Measurements from ENCODE around the gene LKAAEAR1. TPM values are rescaled to one million over a fixed set of nuclear protein-coding genes. Genes with fewer than 3 reads are reported as not detected.

Gene LKAAEAR1
- total and polyA plus RNA-seq, 3 experiments from 2014 or later = 0.29 to 1.2 (median 0.39) TPM

DNA sequence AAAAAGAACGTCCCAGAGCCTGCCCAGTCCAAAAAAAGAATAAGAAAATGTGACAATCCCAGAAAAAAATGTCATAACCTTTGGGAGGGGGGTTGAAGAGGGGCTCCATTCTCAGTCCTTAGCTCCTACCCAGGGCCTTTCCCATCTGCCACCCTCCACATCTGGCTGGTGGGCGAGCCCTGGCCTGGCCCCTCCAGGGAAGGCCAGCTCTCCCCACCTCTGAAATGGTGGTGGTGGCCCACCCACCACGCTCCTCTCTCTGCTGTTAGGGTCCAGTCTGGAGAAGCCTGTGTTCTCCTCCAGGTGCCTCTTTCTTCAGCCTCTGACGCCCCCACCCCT lies 5.3 kb downstream of the LKAAEAR1 start:
- Histone ChIP-seq H3K27ac (ENCODE audit: low read depth, low read length) (peak overlapping the region; percentile 81), H3K36me3 (ENCODE audit: insufficient read depth, low read length) (peaks cover 7% of the 10 kb centered on the region), H3K27me3 (ENCODE audit: insufficient read depth, low read length, poor library complexity, severe bottlenecking) (no peaks in the 10 kb centered on the region), H3K4me3 (ENCODE audit: low read length) (peak overlapping the region; percentile 81), H3K9me3 (ENCODE audit: low read length) (no peaks in the 10 kb centered on the region), H3K4me1 (ENCODE audit: insufficient read depth, low read length) (peaks cover 36% of the 10 kb centered on the region)
- CTCF ChIA-PET = interaction anchor here (0.8 to 4.8 kb wide), 5 partner anchors 9 to 582 kb away, joined by 3 to 34 read pairs (median 5); partner anchors contain the start of gene PRPF6
- no peak for DNase-seq
- H3K27me3 Mint-ChIP-seq = no peaks in the 10 kb centered on the region
- peak overlapping the region; percentile 83 to 93 (median 89) for H3K4me3 Mint-ChIP-seq
- POLR2A ChIA-PET = interaction anchor here (0.6 to 2.1 kb wide), 6 partner anchors 9 to 558 kb away, joined by 3 to 6 read pairs (median 3); partner anchors contain the start of genes PPDPF and TCEA2
- H3K36me3 Mint-ChIP-seq = peaks cover 0 to 20% (median 0%) of the 10 kb centered on the region in 3 donors
- peaks cover 11 to 60% (median 27%) of the 10 kb centered on the region in 3 donors for H3K4me1 Mint-ChIP-seq
- peak overlapping the region; percentile 72 to 95 (median 89) for H3K27ac Mint-ChIP-seq
- H3K9me3 Mint-ChIP-seq = no peaks in the 10 kb centered on the region

DNA sequence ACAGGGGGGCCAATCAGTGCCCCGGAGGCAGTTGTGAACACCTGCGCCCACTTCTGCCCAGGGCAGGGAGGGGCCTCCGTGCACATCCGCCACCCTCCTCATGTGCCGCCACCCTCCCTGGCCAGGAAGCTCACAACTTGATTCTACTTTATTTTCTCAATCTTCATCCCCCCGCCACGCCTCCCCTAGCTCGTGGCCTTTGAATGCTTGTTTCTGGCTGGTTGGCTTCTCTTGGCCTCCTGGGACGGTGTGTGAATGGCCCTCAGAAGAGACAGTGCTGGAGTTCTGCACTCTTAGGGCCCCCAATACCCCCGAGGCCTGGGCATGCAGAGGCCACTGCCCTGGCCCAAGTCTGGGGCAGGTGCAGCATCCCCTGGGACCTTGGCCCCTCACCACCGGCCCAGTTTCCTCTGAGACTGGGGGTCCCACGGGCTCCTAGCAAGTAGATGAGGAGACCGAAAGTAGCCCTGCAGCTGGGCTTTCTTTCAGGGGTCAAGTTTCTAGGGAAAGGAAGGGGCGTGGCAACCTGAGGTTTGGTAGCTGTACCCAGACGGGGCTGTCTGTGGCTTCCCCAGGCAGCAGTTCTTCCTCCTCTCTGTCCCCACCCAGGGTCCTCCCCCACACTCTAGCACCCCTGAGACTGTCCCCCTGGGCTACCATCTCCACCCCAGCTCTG lies 6.2 kb downstream of the LKAAEAR1 start:
- POLR2A ChIA-PET = interaction anchor here (0.6 to 1.0 kb wide), 3 partner anchors 15 to 436 kb away, joined by 3 to 6 read pairs (median 4); partner anchors contain the start of gene TCEA2
- H3K27ac ChIP-seq (ENCODE audit: low read depth, low read length) = peak overlapping the region; percentile 81
- Mint-ChIP-seq H3K4me1 (peaks cover 11 to 57% (median 24%) of the 10 kb centered on the region in 3 donors), H3K36me3 (peaks cover 0 to 27% (median 0%) of the 10 kb centered on the region in 3 donors), H3K9me3 (no peaks in the 10 kb centered on the region), H3K4me3 (peak overlapping the region; percentile 83 to 93 (median 89)), H3K27me3 (no peaks in the 10 kb centered on the region), H3K27ac (peak overlapping the region; percentile 6 to 97 (median 88))
- peak; percentile 51 to 76 (median 70) for DNase-seq
- H3K36me3 ChIP-seq (ENCODE audit: insufficient read depth, low read length) = peaks cover 7% of the 10 kb centered on the region
- H3K9me3 ChIP-seq (ENCODE audit: low read length) = no peaks in the 10 kb centered on the region
- H3K27me3 ChIP-seq (ENCODE audit: insufficient read depth, low read length, poor library complexity, severe bottlenecking) = no peaks in the 10 kb centered on the region
- CTCF ChIA-PET = interaction anchor here (0.9 to 4.8 kb wide), 8 partner anchors 9 to 122 kb away, joined by 3 to 34 read pairs (median 4); partner anchors contain the start of genes PRPF6 and UCKL1
- H3K4me3 ChIP-seq (ENCODE audit: low read length) = peak overlapping the region; percentile 81
- H3K4me1 ChIP-seq (ENCODE audit: insufficient read depth, low read length) = peaks cover 32% of the 10 kb centered on the region

DNA sequence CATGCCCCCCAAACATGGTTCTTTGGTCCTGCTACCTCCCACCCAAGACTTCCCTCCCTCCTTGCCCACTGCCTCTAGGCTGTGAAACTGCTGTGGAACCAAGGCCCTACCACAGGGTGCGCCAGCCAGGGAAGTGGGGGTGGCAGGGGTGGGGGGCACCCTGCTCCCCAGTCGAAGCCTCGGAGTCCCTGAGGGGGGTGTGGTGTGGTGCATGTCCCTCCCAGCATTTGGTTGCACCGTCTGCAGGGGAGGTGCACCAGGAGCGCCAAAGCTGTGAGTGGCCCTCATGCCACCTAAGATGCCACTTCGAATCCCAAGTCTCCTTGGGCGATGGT lies 6.7 kb downstream of the LKAAEAR1 start:
- Histone ChIP-seq H3K27ac (ENCODE audit: low read depth, low read length) (peak overlapping the region; percentile 81), H3K4me1 (ENCODE audit: insufficient read depth, low read length) (peaks cover 28% of the 10 kb centered on the region), H3K27me3 (ENCODE audit: insufficient read depth, low read length, poor library complexity, severe bottlenecking) (no peaks in the 10 kb centered on the region), H3K36me3 (ENCODE audit: insufficient read depth, low read length) (peaks cover 7% of the 10 kb centered on the region), H3K9me3 (ENCODE audit: low read length) (no peaks in the 10 kb centered on the region), H3K4me3 (ENCODE audit: low read length) (peak overlapping the region; percentile 81)
- Mint-ChIP-seq H3K4me1 (peaks cover 11 to 52% (median 20%) of the 10 kb centered on the region in 3 donors), H3K4me3 (peak overlapping the region; percentile 83 to 93 (median 89)), H3K27ac (peak overlapping the region; percentile 6 to 97 (median 88)), H3K9me3 (no peaks in the 10 kb centered on the region), H3K27me3 (no peaks in the 10 kb centered on the region), H3K36me3 (peaks cover 0 to 31% (median 0%) of the 10 kb centered on the region in 3 donors)
- ChIA-PET CTCF (interaction anchor here (0.9 to 4.8 kb wide), 8 partner anchors 8 to 121 kb away, joined by 3 to 34 read pairs (median 4); partner anchors contain the start of genes PRPF6 and UCKL1), POLR2A (interaction anchor here (0.6 to 1.0 kb wide), 3 partner anchors 15 to 436 kb away, joined by 3 to 6 read pairs (median 4); partner anchors contain the start of gene TCEA2)
- DNase-seq = no peak

DNA sequence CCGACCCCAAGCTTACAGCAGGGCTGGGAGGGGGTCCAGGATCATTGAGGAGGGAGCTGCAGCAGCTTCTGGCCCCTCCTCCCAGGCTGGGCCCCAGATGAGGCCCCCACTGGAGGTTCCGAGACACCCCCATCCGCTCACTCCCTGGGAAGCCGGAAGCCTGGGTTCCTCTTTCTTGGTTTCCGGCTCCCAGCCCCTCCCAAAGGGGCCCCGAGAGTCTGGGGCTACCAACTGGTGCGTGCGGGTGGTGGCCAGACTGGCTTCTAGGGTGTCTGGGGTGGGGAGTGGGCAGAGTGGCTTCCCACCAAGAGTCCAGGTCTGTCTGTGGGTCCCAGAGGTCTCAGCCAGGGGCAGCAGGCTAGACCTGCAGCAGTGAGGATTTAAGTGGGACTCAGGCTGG lies 7.1 kb downstream of the LKAAEAR1 start:
- H3K4me1 Mint-ChIP-seq = peaks cover 10 to 47% (median 17%) of the 10 kb centered on the region in 3 donors
- H3K4me1 ChIP-seq (ENCODE audit: insufficient read depth, low read length) = peaks cover 24% of the 10 kb centered on the region
- no peaks in the 10 kb centered on the region for H3K9me3 ChIP-seq (ENCODE audit: low read length)
- H3K27me3 ChIP-seq (ENCODE audit: insufficient read depth, low read length, poor library complexity, severe bottlenecking) = no peaks in the 10 kb centered on the region
- ChIA-PET CTCF (interaction anchor here (1.0 to 2.5 kb wide), 5 partner anchors 8 to 39 kb away, joined by 3 to 9 read pairs (median 6); no protein-coding TSS in a partner anchor), POLR2A (no interaction called here)
- no peaks in the 10 kb centered on the region for H3K27me3 Mint-ChIP-seq
- H3K4me3 Mint-ChIP-seq = peak overlapping the region; percentile 83 to 93 (median 89)
- H3K36me3 ChIP-seq (ENCODE audit: insufficient read depth, low read length) = peaks cover 7% of the 10 kb centered on the region
- H3K4me3 ChIP-seq (ENCODE audit: low read length) = peak overlapping the region; percentile 81
- peak overlapping the region in 7 of 8 donors; percentile 14 to 97 (median 88) for H3K27ac Mint-ChIP-seq
- H3K36me3 Mint-ChIP-seq = peaks cover 0 to 35% (median 0%) of the 10 kb centered on the region in 3 donors
- H3K27ac ChIP-seq (ENCODE audit: low read depth, low read length) = peak overlapping the region; percentile 16
- H3K9me3 Mint-ChIP-seq = no peaks in the 10 kb centered on the region
- DNase-seq = peak in 3 of 5 donors; percentile 23 to 44 (median 37)

DNA sequence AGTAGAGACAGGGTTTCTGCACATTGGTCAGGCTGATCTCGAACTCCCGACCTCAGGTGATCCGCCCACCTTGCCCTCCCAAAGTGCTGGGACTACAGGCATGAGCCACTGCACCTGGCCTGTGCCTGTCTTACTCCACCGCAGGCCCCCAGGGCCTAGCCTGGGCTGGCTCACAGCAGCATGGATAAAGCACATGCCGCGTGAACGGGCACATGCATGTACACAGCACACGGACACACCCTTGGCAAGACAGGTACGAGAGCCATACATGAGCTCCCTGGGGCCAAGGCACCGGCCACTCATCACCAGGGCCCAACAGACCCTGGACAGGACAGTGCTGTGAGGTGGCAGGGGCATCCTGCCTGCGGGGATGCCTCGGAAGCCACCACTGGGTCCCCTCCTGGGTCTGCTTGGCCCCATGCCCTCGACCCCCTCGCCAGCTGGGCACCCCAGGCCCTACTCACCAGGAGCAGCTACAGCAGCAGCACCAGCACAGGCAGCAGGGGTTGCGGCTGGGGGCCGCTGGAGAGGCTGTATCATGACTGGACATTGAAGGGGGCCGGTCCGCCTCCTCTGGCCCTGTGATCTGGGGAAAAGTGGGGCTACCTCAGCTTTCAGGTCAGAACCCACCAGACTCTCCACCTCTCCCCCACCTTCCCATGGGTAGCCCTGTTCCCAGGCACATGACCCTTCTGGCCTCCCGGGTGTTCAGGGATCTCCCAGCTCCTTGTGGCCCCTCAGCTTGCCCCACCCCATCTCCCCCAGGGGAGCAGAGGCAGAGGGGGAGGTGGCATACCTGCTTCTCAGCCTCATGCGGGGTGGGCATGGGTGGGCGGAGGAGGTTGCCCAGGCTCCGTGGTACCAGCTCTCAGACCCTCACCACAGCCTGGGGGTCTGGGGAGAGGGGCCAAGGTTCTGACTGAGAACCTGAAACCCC lies 7.9 kb downstream of the LKAAEAR1 start:
- POLR2A ChIA-PET = no interaction called here
- no peaks in the 10 kb centered on the region for H3K27me3 Mint-ChIP-seq
- no peaks in the 10 kb centered on the region for H3K9me3 Mint-ChIP-seq
- peak overlapping the region in 2 of 8 donors; percentile 12 to 97 for H3K27ac Mint-ChIP-seq
- Histone ChIP-seq H3K27ac (ENCODE audit: low read depth, low read length) (peak overlapping the region; percentile 16), H3K4me3 (ENCODE audit: low read length) (peak overlapping the region; percentile 81), H3K27me3 (ENCODE audit: insufficient read depth, low read length, poor library complexity, severe bottlenecking) (no peaks in the 10 kb centered on the region), H3K36me3 (ENCODE audit: insufficient read depth, low read length) (peaks cover 7% of the 10 kb centered on the region), H3K9me3 (ENCODE audit: low read length) (no peaks in the 10 kb centered on the region), H3K4me1 (ENCODE audit: insufficient read depth, low read length) (peaks cover 21% of the 10 kb centered on the region)
- no peak for DNase-seq
- CTCF ChIA-PET = interaction anchor here (1.0 to 2.5 kb wide), 4 partner anchors 16 to 38 kb away, joined by 3 to 9 read pairs (median 6); no protein-coding TSS in a partner anchor
- H3K36me3 Mint-ChIP-seq = peaks cover 0 to 37% (median 0%) of the 10 kb centered on the region in 3 donors
- peak overlapping the region in 3 of 7 donors; percentile 12 to 87 (median 15) for H3K4me3 Mint-ChIP-seq
- peaks cover 5 to 40% (median 12%) of the 10 kb centered on the region in 3 donors for H3K4me1 Mint-ChIP-seq

DNA sequence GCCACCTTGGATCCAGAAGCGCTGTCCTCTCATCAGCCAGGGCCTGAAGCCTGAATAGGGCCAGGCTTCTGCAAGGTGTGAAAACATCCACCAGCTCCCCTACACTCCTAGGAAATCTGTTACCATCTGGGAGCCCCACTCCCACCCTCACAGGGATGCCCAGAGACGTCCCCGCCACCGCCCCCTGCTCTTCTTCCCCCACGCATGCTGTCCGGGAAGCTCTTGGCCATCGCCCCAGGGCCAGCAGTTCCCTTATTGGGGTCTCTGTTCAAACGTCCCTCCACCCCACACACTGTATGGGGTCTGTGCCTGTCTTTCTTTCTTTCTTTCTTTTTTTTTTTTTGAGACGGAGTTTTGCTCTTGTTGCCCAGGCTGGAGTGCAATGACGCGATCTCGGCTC lies 8.6 kb downstream of the LKAAEAR1 start:
- Mint-ChIP-seq H3K36me3 (peaks cover 0 to 37% (median 0%) of the 10 kb centered on the region in 3 donors), H3K4me3 (no peak overlapping the region), H3K27me3 (no peaks in the 10 kb centered on the region), H3K27ac (peak overlapping the region in 2 of 8 donors; percentile 29 to 80), H3K4me1 (peaks cover 5 to 34% (median 10%) of the 10 kb centered on the region in 3 donors), H3K9me3 (no peaks in the 10 kb centered on the region)
- no peak for DNase-seq
- H3K4me3 ChIP-seq (ENCODE audit: low read length) = no peak overlapping the region
- peaks cover 21% of the 10 kb centered on the region for H3K4me1 ChIP-seq (ENCODE audit: insufficient read depth, low read length)
- no peaks in the 10 kb centered on the region for H3K9me3 ChIP-seq (ENCODE audit: low read length)
- H3K36me3 ChIP-seq (ENCODE audit: insufficient read depth, low read length) = peaks cover 7% of the 10 kb centered on the region
- ChIA-PET CTCF (interaction anchor here (1.7 kb wide), 1 partner anchor 15 kb away, joined by 5 read pairs; no protein-coding TSS in a partner anchor), POLR2A (interaction anchor here (1.0 kb wide), 1 partner anchor 13 kb away, joined by 4 read pairs; the partner anchor contains the start of gene TCEA2)
- no peaks in the 10 kb centered on the region for H3K27me3 ChIP-seq (ENCODE audit: insufficient read depth, low read length, poor library complexity, severe bottlenecking)
- H3K27ac ChIP-seq (ENCODE audit: low read depth, low read length) = no peak overlapping the region

DNA sequence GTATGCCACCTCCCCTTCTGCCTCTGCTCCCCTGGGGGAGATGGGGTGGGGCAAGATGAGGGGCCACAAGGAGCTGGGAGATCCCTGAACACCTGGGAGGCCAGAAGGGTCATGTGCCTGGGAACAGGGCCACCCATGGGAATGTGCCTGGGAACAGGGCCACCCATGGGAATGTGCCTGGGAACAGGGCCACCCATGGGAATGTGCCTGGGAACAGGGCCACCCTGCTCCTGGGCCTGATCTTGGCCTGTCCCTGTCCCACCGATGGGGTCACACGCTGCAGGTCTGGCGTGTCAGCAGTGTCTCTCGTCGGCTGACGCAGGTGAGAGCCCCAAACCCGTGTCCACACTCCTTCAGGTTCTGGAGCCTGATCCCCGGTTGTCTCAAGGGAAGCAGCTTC lies 9.2 kb downstream of the LKAAEAR1 start:
- CTCF ChIA-PET = no interaction called here
- Mint-ChIP-seq H3K36me3 (peaks cover 0 to 37% (median 0%) of the 10 kb centered on the region in 3 donors), H3K4me3 (no peak overlapping the region), H3K27me3 (no peaks in the 10 kb centered on the region), H3K4me1 (peaks cover 4 to 28% (median 5%) of the 10 kb centered on the region in 3 donors), H3K27ac (peak overlapping the region in 1 of 8 donors; percentile 69), H3K9me3 (no peaks in the 10 kb centered on the region)
- H3K4me1 ChIP-seq (ENCODE audit: insufficient read depth, low read length) = peaks cover 22% of the 10 kb centered on the region
- no peaks in the 10 kb centered on the region for H3K27me3 ChIP-seq (ENCODE audit: insufficient read depth, low read length, poor library complexity, severe bottlenecking)
- POLR2A ChIA-PET = interaction anchor here (0.6 to 1.0 kb wide), 2 partner anchors 12 to 440 kb away, joined by 3 to 4 read pairs; partner anchors contain the start of gene TCEA2
- no peaks in the 10 kb centered on the region for H3K9me3 ChIP-seq (ENCODE audit: low read length)
- no peak overlapping the region for H3K4me3 ChIP-seq (ENCODE audit: low read length)
- H3K36me3 ChIP-seq (ENCODE audit: insufficient read depth, low read length) = peaks cover 7% of the 10 kb centered on the region
- H3K27ac ChIP-seq (ENCODE audit: low read depth, low read length) = no peak overlapping the region
- DNase-seq = no peak
